DMS153 treated with DMSO at 0.1 percent for 48 hours (cell line): Measurements from ENCODE around the gene DACT1.

ENCODE experiments used
- DNase-seq: peaks from one replicate; lab custom pipeline; 2025; ENCODE audit not compliant: unreplicated experiment; lab: John Stamatoyannopoulos, UW

DACT1 gene

GRCh38 chr14:58636129-58636528, 1.6 kb upstream of the DACT1 start:
- no peak for DNase-seq

- DNase-seq: no peak
These were observed 747 bp upstream of the DACT1 start for GRCh38 chr14:58637040-58637390.

- no peak for DNase-seq
These were observed 752 bp downstream of the DACT1 start for GRCh38 chr14:58638231-58639197.

- no peak for DNase-seq
These were observed 1.4 kb downstream of the DACT1 start for GRCh38 chr14:58639198-58639565.

- DNase-seq: peak; percentile 73
These were observed 2.2 kb downstream of the DACT1 start for GRCh38 chr14:58639842-58640484.

- no peak for DNase-seq
These were observed 3.2 kb downstream of the DACT1 start for GRCh38 chr14:58640959-58641358.

- no peak for DNase-seq
These were observed 3.7 kb downstream of the DACT1 start for GRCh38 chr14:58641509-58641908.

- no peak for DNase-seq
These were observed 5.6 kb downstream of the DACT1 start for GRCh38 chr14:58643366-58643765.

- no peak for DNase-seq
These were observed 7.9 kb downstream of the DACT1 start for GRCh38 chr14:58645641-58646040.

GRCh38 chr14:58646479-58646878, 8.7 kb downstream of the DACT1 start:
- no peak for DNase-seq

- no peak for DNase-seq
These were observed 10.0 kb downstream of the DACT1 start for GRCh38 chr14:58647777-58648176.

GRCh38 chr14:58650857-58651256, 13.1 kb downstream of the DACT1 start:
- no peak for DNase-seq

GRCh38 chr14:58656671-58657411, 19.1 kb downstream of the DACT1 start:
- no peak for DNase-seq

GRCh38 chr14:58659061-58659460, 21.3 kb downstream of the DACT1 start:
- no peak for DNase-seq

GRCh38 chr14:58659846-58660245, 22.1 kb downstream of the DACT1 start:
- DNase-seq: no peak

- no peak for DNase-seq
These were observed 22.6 kb downstream of the DACT1 start for GRCh38 chr14:58660407-58660806.

GRCh38 chr14:58662018-58662417, 24.3 kb downstream of the DACT1 start:
- DNase-seq: no peak

GRCh38 chr14:58662759-58663158, 25.0 kb downstream of the DACT1 start:
- DNase-seq: no peak

GRCh38 chr14:58663494-58664111, 25.8 kb downstream of the DACT1 start:
- peak; percentile 42 for DNase-seq

GRCh38 chr14:58665773-58666500, 28.2 kb downstream of the DACT1 start:
- DNase-seq: no peak

- no peak for DNase-seq
These were observed 29.0 kb downstream of the DACT1 start for GRCh38 chr14:58666737-58667136.
